SK-N-SH treated with all-trans-retinoic acid at 6 μM for 48 hours (cell line): ENCODE results near the gene TNFRSF18.

Source experiments
- ATAC-seq: fragments of 200-7000 bp; cut with Tn5 transposase; 3 replicates; pipeline ENCODE4 v1.9.1; 2020; ENCODE audit warnings: mild to moderate bottlenecking, moderate library complexity
- ARNTL ChIP-seq: fragments of 450-650 bp; formaldehyde crosslinking; IDR thresholded peaks from 2 replicates; pipeline ENCODE4 v1.5.0; 2020; ENCODE audit warnings: low read depth, mild to moderate bottlenecking, moderate library complexity, borderline replicate concordance
- CSDC2 ChIP-seq: fragments of 250-450 bp; sonication (Bioruptor Pico); IDR thresholded peaks from 2 replicates; pipeline ENCODE4 v1.5.0; 2020; ENCODE audit warnings: mild to moderate bottlenecking, moderate library complexity
- ESRRG ChIP-seq: fragments of 250-450 bp; sonication (Bioruptor Pico); IDR thresholded peaks from 2 replicates; pipeline ENCODE4 v1.6.1; 2021; ENCODE audit warnings: mild to moderate bottlenecking
- ISL1 ChIP-seq: fragments of 250-450 bp; sonication (Bioruptor Pico); IDR thresholded peaks from 2 replicates; pipeline ENCODE4 v2.1.2; 2022; ENCODE audit warnings: mild to moderate bottlenecking, moderate library complexity
- OSR1 ChIP-seq: fragments of 250-450 bp; sonication (Bioruptor Pico); IDR thresholded peaks from 2 replicates; pipeline ENCODE4 v1.8.0; 2022; ENCODE audit warnings: moderate library complexity, mild to moderate bottlenecking, inconsistent platforms
- PPARA ChIP-seq: fragments of 250-450 bp; sonication (Bioruptor Pico); IDR thresholded peaks from 2 replicates; pipeline ENCODE4 v1.5.0; 2020; ENCODE audit warnings: mild to moderate bottlenecking, borderline replicate concordance
- RARB ChIP-seq: fragments of 250-450 bp; sonication (Bioruptor Pico); IDR thresholded peaks from 2 replicates; pipeline ENCODE4 v1.8.0; 2021; ENCODE audit warnings: mild to moderate bottlenecking, moderate library complexity
- SNAI2 ChIP-seq: fragments of 250-450 bp; sonication (Bioruptor Pico); IDR thresholded peaks from 2 replicates; pipeline ENCODE4 v1.5.0; 2020; ENCODE audit warnings: mild to moderate bottlenecking, moderate library complexity
- TCF4 ChIP-seq: fragments of 250-450 bp; sonication (Bioruptor Pico); IDR thresholded peaks from 2 replicates; pipeline ENCODE4 v1.8.0; 2021; ENCODE audit warnings: mild to moderate bottlenecking, moderate library complexity, borderline replicate concordance
- TOX ChIP-seq: fragments of 250-450 bp; sonication (Bioruptor Pico); IDR thresholded peaks from 2 replicates; pipeline ENCODE4 v1.8.0; 2021; ENCODE audit warnings: mild to moderate bottlenecking, moderate library complexity, borderline replicate concordance
- ZC3H10 ChIP-seq: fragments of 250-450 bp; sonication (Bioruptor Pico); IDR thresholded peaks from 2 replicates; pipeline ENCODE4 v1.5.1; 2021; ENCODE audit warnings: mild to moderate bottlenecking, moderate library complexity
- ZFP3 ChIP-seq: fragments of 250-450 bp; sonication (Bioruptor Pico); IDR thresholded peaks from 2 replicates; pipeline ENCODE4 v1.5.0; 2020; ENCODE audit warnings: mild to moderate bottlenecking, moderate library complexity
- ZFP30 ChIP-seq: fragments of 450-650 bp; formaldehyde crosslinking; IDR thresholded peaks from 2 replicates; pipeline ENCODE4 v1.5.0; 2022; ENCODE audit warnings: mild to moderate bottlenecking, moderate library complexity
- ZNF565 ChIP-seq: fragments of 450-650 bp; formaldehyde crosslinking; conservative IDR thresholded peaks from 2 replicates; pipeline ENCODE4 v1.5.0; 2020; ENCODE audit warnings: low read depth, mild to moderate bottlenecking, moderate library complexity
- ZNF70 ChIP-seq: fragments of 450-650 bp; formaldehyde crosslinking; IDR thresholded peaks from 2 replicates; pipeline ENCODE4 v1.5.0; 2020; ENCODE audit warnings: mild to moderate bottlenecking, moderate library complexity
- ZNF8 ChIP-seq: fragments of 450-650 bp; formaldehyde crosslinking; IDR thresholded peaks from 2 replicates; pipeline ENCODE4 v1.5.0; 2020; ENCODE audit warnings: mild to moderate bottlenecking, moderate library complexity
- TF ChIP-seq, protein P1 (sequence below): fragments of 250-450 bp; sonication (Bioruptor Pico); IDR thresholded peaks from 2 replicates; pipeline ENCODE4 v1.5.1; 2020; ENCODE audit warnings: low read depth, mild to moderate bottlenecking, moderate library complexity
- TF ChIP-seq, protein P2 (sequence below): fragments of 250-450 bp; sonication (Bioruptor Pico); IDR thresholded peaks from 2 replicates; pipeline ENCODE4 v1.5.1; 2021; ENCODE audit warnings: mild to moderate bottlenecking, moderate library complexity
- TF ChIP-seq, protein P3 (sequence below): fragments of 250-450 bp; sonication (Bioruptor Pico); IDR thresholded peaks from 2 replicates; pipeline ENCODE4 v1.8.0; 2020; ENCODE audit warnings: mild to moderate bottlenecking, moderate library complexity, borderline replicate concordance
- TF ChIP-seq, protein P4 (sequence below): fragments of 250-450 bp; sonication (Bioruptor Pico); IDR thresholded peaks from 2 replicates; pipeline ENCODE4 v1.8.0; 2021; ENCODE audit warnings: low read depth, mild to moderate bottlenecking, moderate library complexity, borderline replicate concordance

The TNFRSF18 gene

DNA sequence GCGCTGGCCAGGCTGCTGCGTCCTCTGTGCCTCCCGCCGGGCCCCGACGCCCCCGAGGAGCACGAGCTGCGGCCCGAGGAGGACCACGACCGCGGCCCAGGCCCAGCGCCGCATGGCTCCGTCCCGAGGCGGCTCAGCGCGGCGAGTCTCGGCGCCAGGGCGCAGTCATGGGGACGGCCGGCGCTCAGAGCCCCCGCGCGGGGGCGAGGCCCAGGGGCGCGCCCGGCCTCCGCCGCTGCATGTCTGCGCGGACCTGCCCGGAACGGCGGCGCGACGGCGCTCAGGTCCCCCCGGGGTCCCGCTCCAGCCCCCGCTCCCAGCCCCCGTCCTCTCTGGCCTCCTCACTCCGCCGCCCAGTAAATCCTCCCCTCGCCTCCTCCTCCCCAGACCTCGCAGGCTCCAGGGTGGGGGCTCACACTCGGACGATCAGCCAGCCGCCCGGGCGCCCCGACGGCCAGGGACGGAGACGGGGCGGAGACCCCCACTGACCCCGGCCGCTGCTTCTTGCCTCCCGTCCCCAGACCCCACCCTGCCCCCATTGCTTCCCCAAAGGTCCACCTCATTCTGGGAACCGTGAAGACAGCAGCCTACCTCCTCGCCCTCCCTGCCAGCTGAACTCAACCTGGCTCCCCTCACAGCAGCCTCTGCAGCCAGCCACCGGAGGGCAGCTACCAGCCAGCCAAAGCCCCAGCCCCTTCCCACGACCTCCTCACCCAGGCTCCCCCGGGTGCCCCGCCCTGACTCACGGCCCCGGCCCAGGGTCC, 40.4 kb upstream of the TNFRSF18 start, which contains the start of gene C1QTNF12:
TSS of gene C1QTNF12 (minus strand) at position 146 of the 764 bp plus-strand sequence. CDS start at position 114, 32 bp downstream.
- TF ChIP-seq TCF4 (CRISPR knock-in tag) (no peak), PPARA (CRISPR knock-in tag) (no peak), TOX (CRISPR knock-in tag) (no peak), SNAI2 (CRISPR knock-in tag) (no peak), ZNF8 (no peak), ZNF565 (no peak), CSDC2 (CRISPR knock-in tag) (no peak), ZFP3 (CRISPR knock-in tag) (no peak), ESRRG (CRISPR knock-in tag) (no peak), ZC3H10 (CRISPR knock-in tag) (no peak), ISL1 (CRISPR knock-in tag) (no peak), OSR1 (CRISPR knock-in tag) (no peak), ZNF70 (CRISPR knock-in tag) (no peak), ARNTL (no peak), ZFP30 (CRISPR knock-in tag) (no peak)
- TF ChIP-seq, protein P1, sequence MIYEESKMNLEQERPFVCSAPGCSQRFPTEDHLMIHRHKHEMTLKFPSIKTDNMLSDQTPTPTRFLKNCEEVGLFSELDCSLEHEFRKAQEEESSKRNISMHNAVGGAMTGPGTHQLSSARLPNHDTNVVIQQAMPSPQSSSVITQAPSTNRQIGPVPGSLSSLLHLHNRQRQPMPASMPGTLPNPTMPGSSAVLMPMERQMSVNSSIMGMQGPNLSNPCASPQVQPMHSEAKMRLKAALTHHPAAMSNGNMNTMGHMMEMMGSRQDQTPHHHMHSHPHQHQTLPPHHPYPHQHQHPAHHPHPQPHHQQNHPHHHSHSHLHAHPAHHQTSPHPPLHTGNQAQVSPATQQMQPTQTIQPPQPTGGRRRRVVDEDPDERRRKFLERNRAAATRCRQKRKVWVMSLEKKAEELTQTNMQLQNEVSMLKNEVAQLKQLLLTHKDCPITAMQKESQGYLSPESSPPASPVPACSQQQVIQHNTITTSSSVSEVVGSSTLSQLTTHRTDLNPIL (CRISPR knock-in tag), result no peak
- TF ChIP-seq, protein P2, sequence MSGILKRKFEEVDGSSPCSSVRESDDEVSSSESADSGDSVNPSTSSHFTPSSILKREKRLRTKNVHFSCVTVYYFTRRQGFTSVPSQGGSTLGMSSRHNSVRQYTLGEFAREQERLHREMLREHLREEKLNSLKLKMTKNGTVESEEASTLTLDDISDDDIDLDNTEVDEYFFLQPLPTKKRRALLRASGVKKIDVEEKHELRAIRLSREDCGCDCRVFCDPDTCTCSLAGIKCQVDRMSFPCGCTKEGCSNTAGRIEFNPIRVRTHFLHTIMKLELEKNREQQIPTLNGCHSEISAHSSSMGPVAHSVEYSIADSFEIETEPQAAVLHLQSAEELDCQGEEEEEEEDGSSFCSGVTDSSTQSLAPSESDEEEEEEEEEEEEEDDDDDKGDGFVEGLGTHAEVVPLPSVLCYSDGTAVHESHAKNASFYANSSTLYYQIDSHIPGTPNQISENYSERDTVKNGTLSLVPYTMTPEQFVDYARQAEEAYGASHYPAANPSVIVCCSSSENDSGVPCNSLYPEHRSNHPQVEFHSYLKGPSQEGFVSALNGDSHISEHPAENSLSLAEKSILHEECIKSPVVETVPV (CRISPR knock-in tag), result no peak
- TF ChIP-seq, protein P3, sequence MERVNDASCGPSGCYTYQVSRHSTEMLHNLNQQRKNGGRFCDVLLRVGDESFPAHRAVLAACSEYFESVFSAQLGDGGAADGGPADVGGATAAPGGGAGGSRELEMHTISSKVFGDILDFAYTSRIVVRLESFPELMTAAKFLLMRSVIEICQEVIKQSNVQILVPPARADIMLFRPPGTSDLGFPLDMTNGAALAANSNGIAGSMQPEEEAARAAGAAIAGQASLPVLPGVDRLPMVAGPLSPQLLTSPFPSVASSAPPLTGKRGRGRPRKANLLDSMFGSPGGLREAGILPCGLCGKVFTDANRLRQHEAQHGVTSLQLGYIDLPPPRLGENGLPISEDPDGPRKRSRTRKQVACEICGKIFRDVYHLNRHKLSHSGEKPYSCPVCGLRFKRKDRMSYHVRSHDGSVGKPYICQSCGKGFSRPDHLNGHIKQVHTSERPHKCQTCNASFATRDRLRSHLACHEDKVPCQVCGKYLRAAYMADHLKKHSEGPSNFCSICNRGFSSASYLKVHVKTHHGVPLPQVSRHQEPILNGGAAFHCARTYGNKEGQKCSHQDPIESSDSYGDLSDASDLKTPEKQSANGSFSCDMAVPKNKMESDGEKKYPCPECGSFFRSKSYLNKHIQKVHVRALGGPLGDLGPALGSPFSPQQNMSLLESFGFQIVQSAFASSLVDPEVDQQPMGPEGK (CRISPR knock-in tag), result no peak
- ATAC-seq, result peak; percentile 34

DNA sequence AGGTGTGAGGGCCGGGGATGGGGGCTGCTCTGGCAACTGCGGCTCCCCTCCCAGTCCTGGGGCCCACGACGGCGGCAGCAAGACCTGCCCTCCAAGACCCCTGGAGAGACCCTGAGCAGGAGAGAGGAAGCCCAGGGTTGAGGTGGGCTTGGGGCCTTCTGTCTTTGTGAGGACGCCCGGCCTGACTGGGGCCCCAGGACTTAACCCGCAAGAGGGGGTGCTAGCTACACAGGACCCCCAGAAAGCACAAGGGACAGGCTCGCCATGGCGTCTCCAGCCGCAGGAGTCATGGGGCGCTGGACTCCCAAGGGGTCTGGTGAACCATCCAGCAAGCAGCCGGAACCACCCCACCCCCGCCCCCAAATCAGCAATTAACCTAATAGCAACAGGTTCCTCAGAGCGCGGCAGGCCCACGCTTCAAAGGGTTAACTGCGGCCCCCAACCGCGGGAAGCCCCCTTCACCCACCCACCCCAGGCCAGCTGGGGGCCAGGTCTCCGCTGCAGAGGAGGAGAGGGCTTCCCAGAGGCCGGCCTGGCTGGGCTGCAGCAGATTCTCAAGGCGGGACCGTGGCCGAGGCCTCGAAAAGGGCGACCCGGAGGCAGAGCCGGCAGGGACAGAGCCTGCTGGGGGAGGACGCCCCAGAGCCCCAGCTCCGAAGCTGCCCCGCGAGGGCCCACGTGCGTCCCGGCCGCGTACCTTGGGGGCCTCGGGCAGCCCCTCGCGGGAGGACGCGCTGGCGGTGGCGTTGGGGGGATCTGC, 39.6 kb upstream of the TNFRSF18 start:
- no peak for ATAC-seq
- no peak for TF ChIP-seq ZFP30 (CRISPR knock-in tag)
- TF ChIP-seq, protein P2 (CRISPR knock-in tag), result no peak
- TF ChIP-seq TOX (CRISPR knock-in tag), result no peak
- no peak for TF ChIP-seq OSR1 (CRISPR knock-in tag)
- no peak for TF ChIP-seq SNAI2 (CRISPR knock-in tag)
- no peak for TF ChIP-seq ZNF8
- TF ChIP-seq, protein P1 (CRISPR knock-in tag), result no peak
- TF ChIP-seq RARB (CRISPR knock-in tag), result no peak
- TF ChIP-seq, protein P3 (CRISPR knock-in tag), result no peak
- no peak for TF ChIP-seq ISL1 (CRISPR knock-in tag)
- no peak for TF ChIP-seq ZC3H10 (CRISPR knock-in tag)
- TF ChIP-seq, protein P4, sequence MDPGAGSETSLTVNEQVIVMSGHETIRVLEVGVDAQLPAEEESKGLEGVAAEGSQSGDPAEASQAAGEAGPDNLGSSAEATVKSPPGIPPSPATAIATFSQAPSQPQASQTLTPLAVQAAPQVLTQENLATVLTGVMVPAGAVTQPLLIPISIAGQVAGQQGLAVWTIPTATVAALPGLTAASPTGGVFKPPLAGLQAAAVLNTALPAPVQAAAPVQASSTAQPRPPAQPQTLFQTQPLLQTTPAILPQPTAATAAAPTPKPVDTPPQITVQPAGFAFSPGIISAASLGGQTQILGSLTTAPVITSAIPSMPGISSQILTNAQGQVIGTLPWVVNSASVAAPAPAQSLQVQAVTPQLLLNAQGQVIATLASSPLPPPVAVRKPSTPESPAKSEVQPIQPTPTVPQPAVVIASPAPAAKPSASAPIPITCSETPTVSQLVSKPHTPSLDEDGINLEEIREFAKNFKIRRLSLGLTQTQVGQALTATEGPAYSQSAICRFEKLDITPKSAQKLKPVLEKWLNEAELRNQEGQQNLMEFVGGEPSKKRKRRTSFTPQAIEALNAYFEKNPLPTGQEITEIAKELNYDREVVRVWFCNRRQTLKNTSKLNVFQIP (CRISPR knock-in tag), result no peak
